GM12878 (cell line): ENCODE measurements around the gene SALL3. TPM values are rescaled to one million over a fixed set of nuclear protein-coding genes. Genes with fewer than 3 reads are reported as not detected.

Experiments
- ATAC-seq: fragments of 200-7000 bp; cut with Tn5 transposase; 3 replicates; pipeline ENCODE4 v1.9.1; 2020; ENCODE audit warnings: mild to moderate bottlenecking, moderate library complexity
- BruUV-seq: library from RNA; stranded (reverse); fragments of 400-500 nt; replicated peaks from 2 replicates; lab custom pipeline; 2021; lab: Mats Ljungman, UMichigan
- CTCF ChIA-PET: fragments of 300-600 bp; sonication (Branson Sonifier 250); formaldehyde crosslinking; extraction: SDS; loops from one replicate; lab custom pipeline; 2021; ENCODE audit warnings: inconsistent platforms; lab: Yijun Ruan, JAX
- POLR2A ChIA-PET: fragments of 350-600 bp; formaldehyde crosslinking; extraction: SDS; loops from one replicate; lab custom pipeline; 2021; ENCODE audit warnings: inconsistent platforms; lab: Charles Lee
- RAD21 ChIA-PET: fragments of 300-600 bp; sonication (Branson Sonifier 250); formaldehyde crosslinking; loops from one replicate; lab custom pipeline; 2023; ENCODE audit warnings: antibody characterized with exemption; ENCODE audit not compliant: unreplicated experiment; lab: Charles Lee
- SMC1A ChIA-PET: fragments of 300-600 bp; sonication (Branson Sonifier 250); formaldehyde crosslinking; loops from one replicate; lab custom pipeline; 2023; ENCODE audit not compliant: unreplicated experiment, uncharacterized antibody; lab: Charles Lee
- DNase-seq: peaks from one replicate; pipeline ENCODE4 v3.0.0-alpha.2; 2011; ENCODE audit warnings: low read depth, low spot score
- FAIRE-seq: peaks from 3 replicates; lab custom pipeline; 2011; peaks lifted over from hg19 to GRCh38; lab: Jason Lieb, UNC
- H2AFZ ChIP-seq: 2 replicates; pipeline ENCODE4 v1.6.0; 2011; ENCODE audit warnings: low read depth, low read length, control low read depth; ENCODE audit not compliant: control insufficient read depth
- H3K27ac ChIP-seq: 2 replicates; pipeline ENCODE4 v1.5.1; 2011; ENCODE audit warnings: control low read depth; ENCODE audit not compliant: control insufficient read depth, insufficient read depth
- H3K27me3 ChIP-seq, 2 experiments: replicated peaks in 1 of 2; 2 replicates each; pipeline versions ENCODE4 v1.6.0 to v1.6.1; 2011; ENCODE audit warnings: low read length in 1 of 2; ENCODE audit not compliant: control insufficient read depth in 2 of 2, insufficient read depth in 2 of 2
- H3K36me3 ChIP-seq, 2 experiments: 2 replicates each; pipeline ENCODE4 v1.5.1; 2011; ENCODE audit warnings: low read length in 1 of 2; ENCODE audit not compliant: control insufficient read depth in 2 of 2, insufficient read depth in 2 of 2
- H3K4me1 ChIP-seq: 2 replicates; pipeline ENCODE4 v1.6.1; 2011; ENCODE audit warnings: mild to moderate bottlenecking, low read length, moderate library complexity, mixed read lengths; ENCODE audit not compliant: control insufficient read depth, insufficient read depth
- H3K4me2 ChIP-seq: 2 replicates; pipeline ENCODE4 v1.6.0; 2011; ENCODE audit warnings: control low read depth; ENCODE audit not compliant: control insufficient read depth, insufficient read depth
- H3K4me3 ChIP-seq: fragments of 200-600 bp; sonication (generic); 2 replicates; pipeline ENCODE4 v1.5.1; 2016
- H3K79me2 ChIP-seq: 2 replicates; pipeline ENCODE4 v1.6.0; 2011; ENCODE audit warnings: low read length; ENCODE audit not compliant: control insufficient read depth, insufficient read depth
- H3K9ac ChIP-seq: 2 replicates; pipeline ENCODE4 v1.8.0; 2011; ENCODE audit warnings: low read length, control low read depth, mixed read lengths; ENCODE audit not compliant: control insufficient read depth, insufficient read depth
- H3K9me3 ChIP-seq: replicated peaks from 3 replicates; pipeline ENCODE4 v1.5.1; 2011; ENCODE audit warnings: mild to moderate bottlenecking, low read length; ENCODE audit not compliant: control insufficient read depth, insufficient read depth
- H4K20me1 ChIP-seq: 2 replicates; pipeline ENCODE4 v1.6.0; 2011; ENCODE audit not compliant: control insufficient read depth, insufficient read depth
- ATF7 ChIP-seq: fragments of 450-650 bp; IDR thresholded peaks from 2 replicates; pipeline ENCODE4 v1.6.1; 2016; ENCODE audit warnings: low read depth, mild to moderate bottlenecking
- BMI1 ChIP-seq: fragments of 450-650 bp; IDR thresholded peaks from 2 replicates; pipeline ENCODE4 v1.6.1; 2016; ENCODE audit warnings: mild to moderate bottlenecking, moderate library complexity, borderline replicate concordance
- CREM ChIP-seq: IDR thresholded peaks from 2 replicates; pipeline ENCODE4 v1.6.1; 2014; ENCODE audit warnings: antibody characterized with exemption, low read depth
- FOXK2 ChIP-seq: fragments of 450-650 bp; IDR thresholded peaks from 2 replicates; pipeline ENCODE4 v1.6.1; 2017; ENCODE audit warnings: mild to moderate bottlenecking, moderate library complexity
- FOXM1 ChIP-seq: IDR thresholded peaks from 2 replicates; pipeline ENCODE4 v1.6.1; 2012; ENCODE audit warnings: low read depth, mild to moderate bottlenecking, inconsistent platforms, low read length, moderate library complexity
- MEF2B ChIP-seq: fragments of 450-650 bp; IDR thresholded peaks from 2 replicates; pipeline ENCODE4 v1.6.1; 2018; ENCODE audit warnings: mild to moderate bottlenecking, moderate library complexity; ENCODE audit not compliant: partially characterized antibody, poor library complexity, severe bottlenecking
- RCOR1 ChIP-seq: conservative IDR thresholded peaks from 2 replicates; pipeline ENCODE4 v1.6.1; 2012; ENCODE audit warnings: low read depth, low read length, improper control_type of control experiment
- SP1 ChIP-seq: IDR thresholded peaks from one replicate; pipeline ENCODE4 v1.6.1; 2011; ENCODE audit warnings: low read depth, low read length
- ZNF207 ChIP-seq: fragments of 450-650 bp; IDR thresholded peaks from 2 replicates; pipeline ENCODE4 v1.6.1; 2014; ENCODE audit warnings: antibody characterized with exemption, mild to moderate bottlenecking, borderline replicate concordance
- ZNF274 ChIP-seq: IDR thresholded peaks from one replicate; pipeline ENCODE4 v1.8.0; 2011; ENCODE audit not compliant: insufficient read length, insufficient read depth
- ZNF384 ChIP-seq: IDR thresholded peaks from 2 replicates; pipeline ENCODE4 v1.6.1; 2012; ENCODE audit warnings: low read depth, mild to moderate bottlenecking, low read length, improper control_type of control experiment, borderline replicate concordance
- WGBS: methylation state at CpG from one replicate; pipeline ENCODE4 v1.1.6; 2016; ENCODE audit warnings: low lambda C conversion rate; ENCODE audit not compliant: insufficient replicate concordance, insufficient coverage; ENCODE audit errors: missing lambda C conversion rate; 5-methylcytosine and 5-hydroxymethylcytosine counted together
- in situ Hi-C: fragments of 300-500 bp; cut with MboI; formaldehyde crosslinking; loops from 9 replicates; pipeline ENCODE4 v1.14.3; 2018; ENCODE audit warnings: mixed read lengths
- intact Hi-C: fragments of 100-400 bp; cut with micrococcal nuclease; formaldehyde crosslinking; loops from one replicate; pipeline ENCODE4 v1.14.2; 2022; ENCODE audit not compliant: unreplicated experiment
- polyA plus RNA-seq, 11 experiments: library from polyadenylated mRNA; depleted of rRNA in 4 of 11; unstranded in 6 of 11; stranded (reverse) in 5 of 11; fragments of >200 nt; fragmentation: Nextera tagmentation in 4 of 11; fragmentation: Illumina TruSeq in 1 of 11; extraction: Ambion mirVana in 4 of 11; extraction: Trizol in 1 of 11; gene quantifications; 1 replicate in 1 of 11; 2 replicates in 10 of 11; pipeline versions ENCODE4 v1.2.1 to v1.2.3, GENCODE V29; 2011 to 2016; ENCODE audit warnings: inconsistent platforms in 2 of 11, missing spikeins in 2 of 11, low read depth in 1 of 11
- total RNA-seq, 4 experiments: library from RNA; depleted of rRNA in 3 of 4; stranded (reverse); fragments of >200 nt in 3 of 4; fragmentation: Illumina TruSeq in 1 of 4; extraction: Trizol in 1 of 4; gene quantifications; 2 replicates each; pipeline versions ENCODE4 v1.2.1 to v1.2.3, GENCODE V29; 2013 to 2021
- TF ChIP-seq, protein P1 (sequence below): IDR thresholded peaks from 2 replicates; pipeline ENCODE4 v1.6.1; 2011; ENCODE audit warnings: borderline replicate concordance, low read depth, mild to moderate bottlenecking, moderate library complexity, mixed read lengths, low read length; ENCODE audit not compliant: insufficient read depth; ENCODE audit errors: extremely low read length
- TF ChIP-seq, protein P2 (sequence below), 3 experiments: IDR thresholded peaks in 2 of 3; conservative IDR thresholded peaks in 1 of 3; 2 replicates each; pipeline ENCODE4 v1.5.1; 2011; ENCODE audit warnings: low read depth in 3 of 3, low read length in 3 of 3, mild to moderate bottlenecking in 3 of 3, control low read depth in 2 of 3, moderate library complexity in 2 of 3, inconsistent platforms in 1 of 3, mixed read lengths in 1 of 3; ENCODE audit not compliant: control insufficient read depth in 2 of 3, insufficient read depth in 1 of 3; ENCODE audit errors: extremely low read depth in 1 of 3
- TF ChIP-seq, protein P3 (sequence below): fragments of 450-650 bp; IDR thresholded peaks from 2 replicates; pipeline ENCODE4 v1.6.1; 2014; ENCODE audit warnings: mild to moderate bottlenecking
- TF ChIP-seq, protein P4 (sequence below): fragments of 450-650 bp; IDR thresholded peaks from 2 replicates; pipeline ENCODE4 v1.6.1; 2017; ENCODE audit warnings: mild to moderate bottlenecking, moderate library complexity

The SALL3 gene
- total and polyA plus RNA-seq, 10 of the 15 experiments (the other 5 are each of a cell fraction or from before 2014, with no cell fraction given) = 0.01 to 0.10 (median 0.07) TPM; not detected in 7

DNA sequence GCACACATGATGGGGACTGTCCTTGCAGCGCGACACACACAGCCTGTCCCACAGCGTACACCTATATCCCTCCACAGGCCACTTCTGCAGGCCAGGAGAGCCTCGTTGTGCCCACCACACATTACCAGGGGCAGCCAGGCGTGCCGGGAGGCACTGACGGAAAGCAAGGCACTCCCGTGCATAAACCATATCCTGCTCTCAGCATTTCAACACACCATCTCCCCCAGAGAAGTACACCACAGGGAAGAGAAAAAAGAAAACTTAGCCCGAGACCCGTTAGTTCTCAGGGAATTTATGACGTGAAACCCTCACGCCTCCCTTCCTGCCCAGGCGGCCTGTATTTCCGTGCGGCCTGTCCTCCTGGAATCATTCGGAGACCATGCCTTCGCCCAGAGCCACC lies 24.6 kb upstream of the SALL3 start:
- H3K4me1 ChIP-seq = no peaks in the 10 kb centered on the region
- ChIA-PET CTCF (no interaction called here), POLR2A (no interaction called here), SMC1A (no interaction called here), RAD21 (no interaction called here)
- DNase-seq = no peak
- no peak for ATAC-seq
- FAIRE-seq = no peak
- H3K36me3 ChIP-seq = no peaks in the 10 kb centered on the region
- no TSS peak for BruUV-seq
- no peak overlapping the region for H3K4me3 ChIP-seq
- no peak overlapping the region for H3K9ac ChIP-seq
- no peak overlapping the region for H2AFZ ChIP-seq
- TF ChIP-seq BMI1 (no peak), MEF2B (no peak), ZNF274 (no peak), CREM (no peak), ZNF384 (no peak), RCOR1 (no peak), FOXK2 (no peak), ATF7 (no peak), FOXM1 (no peak), SP1 (no peak), ZNF207 (no peak)
- TF ChIP-seq, protein P1, sequence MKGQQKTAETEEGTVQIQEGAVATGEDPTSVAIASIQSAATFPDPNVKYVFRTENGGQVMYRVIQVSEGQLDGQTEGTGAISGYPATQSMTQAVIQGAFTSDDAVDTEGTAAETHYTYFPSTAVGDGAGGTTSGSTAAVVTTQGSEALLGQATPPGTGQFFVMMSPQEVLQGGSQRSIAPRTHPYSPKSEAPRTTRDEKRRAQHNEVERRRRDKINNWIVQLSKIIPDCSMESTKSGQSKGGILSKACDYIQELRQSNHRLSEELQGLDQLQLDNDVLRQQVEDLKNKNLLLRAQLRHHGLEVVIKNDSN = no peak
- TF ChIP-seq, protein P2, sequence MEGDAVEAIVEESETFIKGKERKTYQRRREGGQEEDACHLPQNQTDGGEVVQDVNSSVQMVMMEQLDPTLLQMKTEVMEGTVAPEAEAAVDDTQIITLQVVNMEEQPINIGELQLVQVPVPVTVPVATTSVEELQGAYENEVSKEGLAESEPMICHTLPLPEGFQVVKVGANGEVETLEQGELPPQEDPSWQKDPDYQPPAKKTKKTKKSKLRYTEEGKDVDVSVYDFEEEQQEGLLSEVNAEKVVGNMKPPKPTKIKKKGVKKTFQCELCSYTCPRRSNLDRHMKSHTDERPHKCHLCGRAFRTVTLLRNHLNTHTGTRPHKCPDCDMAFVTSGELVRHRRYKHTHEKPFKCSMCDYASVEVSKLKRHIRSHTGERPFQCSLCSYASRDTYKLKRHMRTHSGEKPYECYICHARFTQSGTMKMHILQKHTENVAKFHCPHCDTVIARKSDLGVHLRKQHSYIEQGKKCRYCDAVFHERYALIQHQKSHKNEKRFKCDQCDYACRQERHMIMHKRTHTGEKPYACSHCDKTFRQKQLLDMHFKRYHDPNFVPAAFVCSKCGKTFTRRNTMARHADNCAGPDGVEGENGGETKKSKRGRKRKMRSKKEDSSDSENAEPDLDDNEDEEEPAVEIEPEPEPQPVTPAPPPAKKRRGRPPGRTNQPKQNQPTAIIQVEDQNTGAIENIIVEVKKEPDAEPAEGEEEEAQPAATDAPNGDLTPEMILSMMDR (IDR thresholded peaks at IDR 0.05 in 2 of 3, conservative IDR thresholded peaks at IDR 0.05 in 1 of 3; ENCODE audit: control insufficient read depth in 2 of 3, extremely low read depth in 1 of 3, insufficient read depth in 1 of 3, low read depth in 3 of 3, low read length in 3 of 3) = no peak
- TF ChIP-seq, protein P3, sequence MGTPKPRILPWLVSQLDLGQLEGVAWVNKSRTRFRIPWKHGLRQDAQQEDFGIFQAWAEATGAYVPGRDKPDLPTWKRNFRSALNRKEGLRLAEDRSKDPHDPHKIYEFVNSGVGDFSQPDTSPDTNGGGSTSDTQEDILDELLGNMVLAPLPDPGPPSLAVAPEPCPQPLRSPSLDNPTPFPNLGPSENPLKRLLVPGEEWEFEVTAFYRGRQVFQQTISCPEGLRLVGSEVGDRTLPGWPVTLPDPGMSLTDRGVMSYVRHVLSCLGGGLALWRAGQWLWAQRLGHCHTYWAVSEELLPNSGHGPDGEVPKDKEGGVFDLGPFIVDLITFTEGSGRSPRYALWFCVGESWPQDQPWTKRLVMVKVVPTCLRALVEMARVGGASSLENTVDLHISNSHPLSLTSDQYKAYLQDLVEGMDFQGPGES = no peak
- TF ChIP-seq, protein P4, sequence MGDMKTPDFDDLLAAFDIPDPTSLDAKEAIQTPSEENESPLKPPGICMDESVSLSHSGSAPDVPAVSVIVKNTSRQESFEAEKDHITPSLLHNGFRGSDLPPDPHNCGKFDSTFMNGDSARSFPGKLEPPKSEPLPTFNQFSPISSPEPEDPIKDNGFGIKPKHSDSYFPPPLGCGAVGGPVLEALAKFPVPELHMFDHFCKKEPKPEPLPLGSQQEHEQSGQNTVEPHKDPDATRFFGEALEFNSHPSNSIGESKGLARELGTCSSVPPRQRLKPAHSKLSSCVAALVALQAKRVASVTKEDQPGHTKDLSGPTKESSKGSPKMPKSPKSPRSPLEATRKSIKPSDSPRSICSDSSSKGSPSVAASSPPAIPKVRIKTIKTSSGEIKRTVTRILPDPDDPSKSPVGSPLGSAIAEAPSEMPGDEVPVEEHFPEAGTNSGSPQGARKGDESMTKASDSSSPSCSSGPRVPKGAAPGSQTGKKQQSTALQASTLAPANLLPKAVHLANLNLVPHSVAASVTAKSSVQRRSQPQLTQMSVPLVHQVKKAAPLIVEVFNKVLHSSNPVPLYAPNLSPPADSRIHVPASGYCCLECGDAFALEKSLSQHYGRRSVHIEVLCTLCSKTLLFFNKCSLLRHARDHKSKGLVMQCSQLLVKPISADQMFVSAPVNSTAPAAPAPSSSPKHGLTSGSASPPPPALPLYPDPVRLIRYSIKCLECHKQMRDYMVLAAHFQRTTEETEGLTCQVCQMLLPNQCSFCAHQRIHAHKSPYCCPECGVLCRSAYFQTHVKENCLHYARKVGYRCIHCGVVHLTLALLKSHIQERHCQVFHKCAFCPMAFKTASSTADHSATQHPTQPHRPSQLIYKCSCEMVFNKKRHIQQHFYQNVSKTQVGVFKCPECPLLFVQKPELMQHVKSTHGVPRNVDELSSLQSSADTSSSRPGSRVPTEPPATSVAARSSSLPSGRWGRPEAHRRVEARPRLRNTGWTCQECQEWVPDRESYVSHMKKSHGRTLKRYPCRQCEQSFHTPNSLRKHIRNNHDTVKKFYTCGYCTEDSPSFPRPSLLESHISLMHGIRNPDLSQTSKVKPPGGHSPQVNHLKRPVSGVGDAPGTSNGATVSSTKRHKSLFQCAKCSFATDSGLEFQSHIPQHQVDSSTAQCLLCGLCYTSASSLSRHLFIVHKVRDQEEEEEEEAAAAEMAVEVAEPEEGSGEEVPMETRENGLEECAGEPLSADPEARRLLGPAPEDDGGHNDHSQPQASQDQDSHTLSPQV = no peak
- in situ Hi-C loops (loop anchor here (25.0 kb wide), 1 partner anchor 418 kb away; no protein-coding TSS in a partner anchor), intact Hi-C loops (no loop called here)
- no peak overlapping the region for H3K27ac ChIP-seq
- no peaks in the 10 kb centered on the region for H3K79me2 ChIP-seq
- no peaks in the 10 kb centered on the region; the same call in 2 of the 3 replicates for H3K9me3 ChIP-seq
- H3K27me3 ChIP-seq = no peaks in the 10 kb centered on the region
- no peak overlapping the region for H3K4me2 ChIP-seq
- H4K20me1 ChIP-seq = no peaks in the 10 kb centered on the region
- 63% methylated on average over 17 of the region's 17 CpGs for WGBS
